Measurements from ENCODE around the gene NXN. TPM values are rescaled to one million over a fixed set of nuclear protein-coding genes. Genes with fewer than 3 reads are reported as not detected.
A peak's percentile ranks its signal among the peaks of the same experiment; 100 is the strongest.

Gene NXN
- total and polyA plus RNA-seq, 7 donors: 33.4 to 92.5 (median 73.8) TPM

GRCh38 chr17:753418-753817 is 226.2 kb downstream of the NXN start:
- Histone ChIP-seq H3K36me3 (ENCODE audit: insufficient read depth in 1 of 2, low read depth in 1 of 2) (peaks cover 3 to 17% of the 10 kb centered on the region in 2 donors), H3K4me1 (peaks cover 7% of the 10 kb centered on the region), H3K4me3 (no peak overlapping the region), H3K9me3 (no peaks in the 10 kb centered on the region), H3K27ac (no peak overlapping the region), H3K27me3 (ENCODE audit: insufficient read depth in 3 of 3, low read length in 2 of 3) (no peaks in the 10 kb centered on the region)
- TF ChIP-seq CTCF (IDR thresholded peaks at IDR 0.05): no peak
- ATAC-seq: no peak
- intact Hi-C loops (cut with DNase I): no loop called here
- DNase-seq: no peak
- WGBS, 3 donors: 76 to 78% (median 76%) methylated on average over 13 of the region's 13 CpGs

- H3K9me3 ChIP-seq: no peaks in the 10 kb centered on the region
- H3K36me3 ChIP-seq (ENCODE audit: insufficient read depth in 1 of 2, low read depth in 1 of 2): peaks cover 3 to 22% of the 10 kb centered on the region in 2 donors
- intact Hi-C loops (cut with DNase I): no loop called here
- H3K4me3 ChIP-seq: peak overlapping the region; percentile 80
- ATAC-seq: peak; percentile 52 to 74 (median 55)
- peaks cover 7% of the 10 kb centered on the region for H3K4me1 ChIP-seq
- DNase-seq: peak; percentile 79 to 87
- no peaks in the 10 kb centered on the region for H3K27me3 ChIP-seq (ENCODE audit: insufficient read depth in 3 of 3, low read length in 2 of 3)
- peak overlapping the region; percentile 77 for H3K27ac ChIP-seq
- 19 to 26% (median 21%) methylated on average over 43 of the region's 43 CpGs for WGBS, 3 donors
- TF ChIP-seq CTCF (IDR thresholded peaks at IDR 0.05): no peak
These were observed 226.9 kb downstream of the NXN start for GRCh38 chr17:752620-753219.

GRCh38 chr17:752002-752619 is 227.5 kb downstream of the NXN start, which contains the start of gene GEMIN4:
Gene GEMIN4, minus strand, starts transcription at chr17:752264. Its CDS starts 122 bp downstream, at chr17:752142.
- ATAC-seq: peak; percentile 94 to 97 (median 96)
- intact Hi-C loops (cut with DNase I): no loop called here
- Histone ChIP-seq H3K36me3 (ENCODE audit: insufficient read depth in 1 of 2, low read depth in 1 of 2) (peaks cover 3 to 22% of the 10 kb centered on the region in 2 donors), H3K4me3 (peak within 1 kb of the TSS; percentile 80), H3K27ac (peak within 1 kb of the TSS; percentile 77), H3K9me3 (no peaks in the 10 kb centered on the region), H3K4me1 (peaks cover 7% of the 10 kb centered on the region), H3K27me3 (ENCODE audit: insufficient read depth in 3 of 3, low read length in 2 of 3) (no peaks in the 10 kb centered on the region)
- peak; percentile 94 for TF ChIP-seq CTCF (IDR thresholded peaks at IDR 0.05)
- peak; percentile 92 to 96 for DNase-seq
- 1% methylated on average over 24 to 87 of the region's 87 CpGs for WGBS, 3 donors

GRCh38 chr17:751269-752001 is 228.1 kb downstream of the NXN start:
- Histone ChIP-seq H3K9me3 (no peaks in the 10 kb centered on the region), H3K27me3 (ENCODE audit: insufficient read depth in 3 of 3, low read length in 2 of 3) (no peaks in the 10 kb centered on the region), H3K27ac (peak overlapping the region; percentile 77), H3K4me1 (peaks cover 7% of the 10 kb centered on the region), H3K4me3 (peak overlapping the region; percentile 80), H3K36me3 (ENCODE audit: insufficient read depth in 1 of 2, low read depth in 1 of 2) (peaks cover 5 to 22% of the 10 kb centered on the region in 2 donors)
- intact Hi-C loops (cut with DNase I): no loop called here
- ATAC-seq (peak; percentile 17 to 34 (median 27)), DNase-seq (peak; percentile 56 to 69)
- TF ChIP-seq CTCF (IDR thresholded peaks at IDR 0.05): no peak
- 1 to 3% (median 2%) methylated on average over 48 to 49 of the region's 49 CpGs for WGBS, 3 donors

Data from psoas muscle (tissue), 8 donors.